CD8-positive, alpha-beta memory T cell (primary cell): ENCODE data around the gene SCGB1A1. TPM values are rescaled to one million over a fixed set of nuclear protein-coding genes. Genes with fewer than 3 reads are reported as not detected.

Source experiments
- CTCF ChIA-PET: fragments of 350-600 bp; sonication (Branson Sonifier 250); formaldehyde crosslinking; loops from one replicate; lab custom pipeline; 2021; ENCODE audit warnings: antibody characterized with exemption; lab: Charles Lee
- POLR2A ChIA-PET: fragments of 350-600 bp; sonication (Branson Sonifier 250); formaldehyde crosslinking; loops from one replicate; lab custom pipeline; 2021; ENCODE audit warnings: antibody characterized with exemption; lab: Charles Lee
- DNase-seq, 5 donors: peaks; one replicate each; pipeline versions ENCODE4 v3.0.0 to v3.0.0-alpha.2; 2020 to 2022; ENCODE audit warnings: mixed read lengths in 1 of 5
- H3K27ac ChIP-seq: one replicate; pipeline ENCODE4 v1.7.0; 2013; ENCODE audit warnings: low read depth, mild to moderate bottlenecking, low read length, moderate library complexity
- H3K27me3 ChIP-seq: 2 replicates; pipeline ENCODE4 v1.7.0; 2013; ENCODE audit warnings: low read length, mild to moderate bottlenecking; ENCODE audit not compliant: insufficient read depth, poor library complexity, severe bottlenecking
- H3K36me3 ChIP-seq: 2 replicates; pipeline ENCODE4 v1.7.0; 2013; ENCODE audit warnings: mild to moderate bottlenecking, low read length, moderate library complexity; ENCODE audit not compliant: insufficient read depth
- H3K4me1 ChIP-seq: 2 replicates; pipeline ENCODE4 v1.7.0; 2013; ENCODE audit warnings: mild to moderate bottlenecking, low read length, moderate library complexity; ENCODE audit not compliant: insufficient read depth
- H3K4me3 ChIP-seq: 2 replicates; pipeline ENCODE4 v1.7.0; 2013; ENCODE audit warnings: mild to moderate bottlenecking, low read length
- H3K9me3 ChIP-seq: 2 replicates; pipeline ENCODE4 v1.7.0; 2013; ENCODE audit warnings: mild to moderate bottlenecking, low read length
- H3K27ac Mint-ChIP-seq, 8 donors: one replicate each; pipeline ENCODE4 v1.8.0; 2020 to 2021; ENCODE audit warnings: mixed read lengths in 8 of 8, mild to moderate bottlenecking in 6 of 8, inconsistent platforms in 3 of 8, moderate library complexity in 3 of 8
- H3K27me3 Mint-ChIP-seq, 2 donors: one replicate each; pipeline ENCODE4 v1.8.0; 2020 to 2021; ENCODE audit warnings: mixed read lengths in 2 of 2, mild to moderate bottlenecking in 1 of 2, moderate library complexity in 1 of 2
- H3K36me3 Mint-ChIP-seq, 3 donors: one replicate each; pipeline ENCODE4 v1.8.0; 2020 to 2021; ENCODE audit warnings: mixed read lengths in 3 of 3, inconsistent platforms in 1 of 3, mild to moderate bottlenecking in 1 of 3
- H3K4me1 Mint-ChIP-seq, 3 donors: one replicate each; pipeline ENCODE4 v1.8.0; 2020 to 2021; ENCODE audit warnings: mixed read lengths in 3 of 3, inconsistent platforms in 1 of 3, mild to moderate bottlenecking in 1 of 3
- H3K4me3 Mint-ChIP-seq, 7 donors: one replicate each; pipeline ENCODE4 v1.8.0; 2020 to 2021; ENCODE audit warnings: mixed read lengths in 7 of 7, mild to moderate bottlenecking in 6 of 7, moderate library complexity in 4 of 7, inconsistent platforms in 2 of 7
- H3K9me3 Mint-ChIP-seq, 5 donors: one replicate each; pipeline ENCODE4 v1.8.0; 2020 to 2022; ENCODE audit warnings: mixed read lengths in 5 of 5, mild to moderate bottlenecking in 3 of 5, moderate library complexity in 2 of 5, inconsistent platforms in 1 of 5
- polyA plus RNA-seq: library from polyadenylated mRNA; unstranded; fragments of 300-500 nt; fragmentation: Illumina TruSeq; gene quantifications from one replicate; pipeline ENCODE4 v1.2.3, GENCODE V29; 2021
- total RNA-seq, 2 experiments: library from RNA; stranded (reverse); gene quantifications; one replicate each; pipeline ENCODE4 v1.2.3, GENCODE V29; 2021

SCGB1A1 gene
- total and polyA plus RNA-seq, 3 experiments from 2014 or later = not detected

- Histone ChIP-seq H3K4me1 (peaks cover 5% of the 10 kb centered on the region), H3K36me3 (no peaks in the 10 kb centered on the region), H3K4me3 (no peak overlapping the region), H3K27me3 (no peaks in the 10 kb centered on the region), H3K27ac (no peak overlapping the region), H3K9me3 (no peaks in the 10 kb centered on the region)
- H3K36me3 Mint-ChIP-seq = peaks cover 0 to 2% (median 0%) of the 10 kb centered on the region in 3 donors
- no peak for DNase-seq
- ChIA-PET POLR2A (no interaction called here), CTCF (interaction anchor here (1.0 to 2.2 kb wide), 4 partner anchors 11 to 107 kb away, joined by 3 to 12 read pairs (median 4); no protein-coding TSS in a partner anchor)
- no peaks in the 10 kb centered on the region for H3K27me3 Mint-ChIP-seq
- H3K27ac Mint-ChIP-seq = peak overlapping the region in 3 of 8 donors; percentile 37 to 51 (median 44)
- peaks cover 8 to 23% (median 18%) of the 10 kb centered on the region in 3 donors for H3K4me1 Mint-ChIP-seq
- H3K4me3 Mint-ChIP-seq = no peak overlapping the region
- H3K9me3 Mint-ChIP-seq = no peaks in the 10 kb centered on the region
These were observed 17.2 kb downstream of the SCGB1A1 start for GRCh38 chr11:62435846-62436660.

GRCh38 chr11:62437616-62438015, 18.8 kb downstream of the SCGB1A1 start:
- peaks cover 5% of the 10 kb centered on the region for H3K4me1 ChIP-seq
- H3K27me3 ChIP-seq = no peaks in the 10 kb centered on the region
- peaks cover 4 to 15% (median 12%) of the 10 kb centered on the region in 3 donors for H3K4me1 Mint-ChIP-seq
- no peaks in the 10 kb centered on the region for H3K9me3 Mint-ChIP-seq
- no peak for DNase-seq
- no peak overlapping the region for H3K4me3 Mint-ChIP-seq
- no peak overlapping the region for H3K4me3 ChIP-seq
- H3K36me3 Mint-ChIP-seq = peaks cover 0 to 2% (median 0%) of the 10 kb centered on the region in 3 donors
- H3K9me3 ChIP-seq = no peaks in the 10 kb centered on the region
- no peaks in the 10 kb centered on the region for H3K36me3 ChIP-seq
- H3K27me3 Mint-ChIP-seq = no peaks in the 10 kb centered on the region
- no peak overlapping the region for H3K27ac Mint-ChIP-seq
- no peak overlapping the region for H3K27ac ChIP-seq
- POLR2A ChIA-PET = no interaction called here
- CTCF ChIA-PET = interaction anchor here (2.0 kb wide), 1 partner anchor 43 kb away, joined by 6 read pairs; no protein-coding TSS in a partner anchor

- Histone ChIP-seq H3K9me3 (no peaks in the 10 kb centered on the region), H3K4me3 (no peak overlapping the region), H3K27ac (no peak overlapping the region), H3K36me3 (no peaks in the 10 kb centered on the region), H3K4me1 (peaks cover 5% of the 10 kb centered on the region), H3K27me3 (no peaks in the 10 kb centered on the region)
- H3K36me3 Mint-ChIP-seq = peaks cover 0 to 2% (median 0%) of the 10 kb centered on the region in 3 donors
- no peak for DNase-seq
- H3K27ac Mint-ChIP-seq = peak overlapping the region in 1 of 8 donors; percentile 3
- H3K4me3 Mint-ChIP-seq = no peak overlapping the region
- H3K9me3 Mint-ChIP-seq = no peaks in the 10 kb centered on the region
- ChIA-PET POLR2A (interaction anchor here (0.7 kb wide), 1 partner anchor 214 kb away, joined by 8 read pairs; the partner anchor contains the start of gene INTS5), CTCF (no interaction called here)
- peaks cover 4 to 15% (median 12%) of the 10 kb centered on the region in 3 donors for H3K4me1 Mint-ChIP-seq
- H3K27me3 Mint-ChIP-seq = no peaks in the 10 kb centered on the region
These were observed 19.8 kb downstream of the SCGB1A1 start for GRCh38 chr11:62438641-62439040.

GRCh38 chr11:62439785-62440602, 21.2 kb downstream of the SCGB1A1 start:
- POLR2A ChIA-PET = no interaction called here

GRCh38 chr11:62443390-62444235, 24.8 kb downstream of the SCGB1A1 start:
- DNase-seq = no peak
- Histone ChIP-seq H3K4me3 (no peak overlapping the region), H3K9me3 (no peaks in the 10 kb centered on the region), H3K27me3 (no peaks in the 10 kb centered on the region), H3K27ac (no peak overlapping the region), H3K36me3 (no peaks in the 10 kb centered on the region), H3K4me1 (peaks cover 10% of the 10 kb centered on the region)
- H3K4me3 Mint-ChIP-seq = peak overlapping the region in 2 of 7 donors; percentile 22 to 42
- H3K4me1 Mint-ChIP-seq = peaks cover 0 to 8% (median 0%) of the 10 kb centered on the region in 3 donors
- POLR2A ChIA-PET = no interaction called here
- peaks cover 0 to 8% (median 5%) of the 10 kb centered on the region in 3 donors for H3K36me3 Mint-ChIP-seq
- CTCF ChIA-PET = interaction anchor here (1.1 to 2.3 kb wide), 3 partner anchors 19 to 99 kb away, joined by 3 to 8 read pairs (median 6); no protein-coding TSS in a partner anchor
- no peak overlapping the region for H3K27ac Mint-ChIP-seq
- H3K27me3 Mint-ChIP-seq = peaks cover 18 to 38% of the 10 kb centered on the region in 2 donors
- H3K9me3 Mint-ChIP-seq = no peaks in the 10 kb centered on the region

More at GRCh38 chr11:62439785-62440602, 21.2 kb downstream of the SCGB1A1 start:
- H3K27ac ChIP-seq = no peak overlapping the region
- H3K27me3 ChIP-seq = no peaks in the 10 kb centered on the region
- Mint-ChIP-seq H3K4me3 (no peak overlapping the region), H3K27ac (peak overlapping the region in 1 of 8 donors; percentile 57), H3K4me1 (peaks cover 0 to 13% (median 7%) of the 10 kb centered on the region in 3 donors), H3K9me3 (no peaks in the 10 kb centered on the region), H3K36me3 (peaks cover 0 to 2% (median 0%) of the 10 kb centered on the region in 3 donors), H3K27me3 (peaks cover 2 to 6% of the 10 kb centered on the region in 2 donors)
- CTCF ChIA-PET = no interaction called here
- no peaks in the 10 kb centered on the region for H3K9me3 ChIP-seq
- no peak for DNase-seq
- H3K36me3 ChIP-seq = no peaks in the 10 kb centered on the region
- H3K4me3 ChIP-seq = no peak overlapping the region
- peaks cover 9% of the 10 kb centered on the region for H3K4me1 ChIP-seq

- no peak overlapping the region for H3K4me3 ChIP-seq
- no peaks in the 10 kb centered on the region for H3K9me3 Mint-ChIP-seq
- H3K9me3 ChIP-seq = no peaks in the 10 kb centered on the region
- peaks cover 0 to 8% (median 4%) of the 10 kb centered on the region in 3 donors for H3K36me3 Mint-ChIP-seq
- peak overlapping the region in 6 of 7 donors; percentile 36 to 71 (median 44) for H3K4me3 Mint-ChIP-seq
- H3K36me3 ChIP-seq = no peaks in the 10 kb centered on the region
- ChIA-PET CTCF (interaction anchor here (1.1 to 1.8 kb wide), 3 partner anchors 20 to 114 kb away, joined by 3 to 6 read pairs (median 3); no protein-coding TSS in a partner anchor), POLR2A (interaction anchor here (0.5 kb wide), 1 partner anchor 398 kb away, joined by 3 read pairs; no protein-coding TSS in a partner anchor)
- H3K27me3 ChIP-seq = no peaks in the 10 kb centered on the region
- H3K27me3 Mint-ChIP-seq = peaks cover 18 to 38% of the 10 kb centered on the region in 2 donors
- H3K4me1 ChIP-seq = peaks cover 10% of the 10 kb centered on the region
- H3K27ac ChIP-seq = no peak overlapping the region
- peak overlapping the region in 2 of 8 donors; percentile 22 to 51 for H3K27ac Mint-ChIP-seq
- H3K4me1 Mint-ChIP-seq = peaks cover 0 to 8% (median 0%) of the 10 kb centered on the region in 3 donors
- no peak for DNase-seq
These were observed 25.5 kb downstream of the SCGB1A1 start for GRCh38 chr11:62444236-62444833.
